PFSK-1 (cell line): Measurements from ENCODE around the gene SS18L1. TPM values are rescaled to one million over a fixed set of nuclear protein-coding genes. Genes with fewer than 3 reads are reported as not detected.

Source experiments
- FOXP2 ChIP-seq: optimal IDR thresholded peaks from 2 replicates; pipeline ENCODE3; 2011; ENCODE audit warnings: borderline replicate concordance, control low read depth, inconsistent platforms; ENCODE audit not compliant: insufficient read depth; ENCODE audit errors: extremely low read length, extremely low read depth
- POLR2AphosphoS5 ChIP-seq: IDR thresholded peaks from 2 replicates; pipeline ENCODE4 v1.6.1; 2012; ENCODE audit warnings: low read depth, mild to moderate bottlenecking, control low read depth, low read length, moderate library complexity
- SIN3A ChIP-seq: IDR thresholded peaks from 2 replicates; pipeline ENCODE4 v1.6.1; 2012; ENCODE audit warnings: mild to moderate bottlenecking, low read length, moderate library complexity, borderline replicate concordance; ENCODE audit not compliant: insufficient read depth
- TAF1 ChIP-seq: IDR thresholded peaks from 2 replicates; pipeline ENCODE4 v1.6.1; 2012; ENCODE audit warnings: low read length, control low read depth, borderline replicate concordance; ENCODE audit not compliant: insufficient read depth
- polyA plus RNA-seq: library from polyadenylated mRNA; unstranded; fragments of >200 nt; gene quantifications from one replicate; pipeline ENCODE4 v1.2.1, GENCODE V29; 2012; ENCODE audit warnings: low read depth, missing spikeins; ENCODE audit not compliant: insufficient read length
- TF ChIP-seq, protein P1 (sequence below), 2 experiments: IDR thresholded peaks; 2 replicates each; pipeline versions ENCODE4 v1.6.1 to v1.8.0; 2011 to 2012; ENCODE audit warnings: low read depth in 2 of 2, low read length in 2 of 2, control low read depth in 1 of 2, inconsistent platforms in 1 of 2, mild to moderate bottlenecking in 1 of 2, moderate library complexity in 1 of 2; ENCODE audit not compliant: insufficient read depth in 1 of 2

The SS18L1 gene
- polyA plus RNA-seq, result 26.9 TPM

GRCh38 chr20:62143081-62143956 is at the start of gene SS18L1, which contains the start of gene PSMA7:
SS18L1 (plus strand) TSS chr20:62143769; CDS start chr20:62143821, 52 bp downstream.
PSMA7 (minus strand) TSS chr20:62143394; CDS start chr20:62143303, 91 bp downstream.
- TF ChIP-seq SIN3A, result peak; percentile 81; the same call in 1 of the 2 replicates
- peak; percentile 51; the same call in 1 of the 2 replicates for TF ChIP-seq TAF1
- TF ChIP-seq, protein P1, sequence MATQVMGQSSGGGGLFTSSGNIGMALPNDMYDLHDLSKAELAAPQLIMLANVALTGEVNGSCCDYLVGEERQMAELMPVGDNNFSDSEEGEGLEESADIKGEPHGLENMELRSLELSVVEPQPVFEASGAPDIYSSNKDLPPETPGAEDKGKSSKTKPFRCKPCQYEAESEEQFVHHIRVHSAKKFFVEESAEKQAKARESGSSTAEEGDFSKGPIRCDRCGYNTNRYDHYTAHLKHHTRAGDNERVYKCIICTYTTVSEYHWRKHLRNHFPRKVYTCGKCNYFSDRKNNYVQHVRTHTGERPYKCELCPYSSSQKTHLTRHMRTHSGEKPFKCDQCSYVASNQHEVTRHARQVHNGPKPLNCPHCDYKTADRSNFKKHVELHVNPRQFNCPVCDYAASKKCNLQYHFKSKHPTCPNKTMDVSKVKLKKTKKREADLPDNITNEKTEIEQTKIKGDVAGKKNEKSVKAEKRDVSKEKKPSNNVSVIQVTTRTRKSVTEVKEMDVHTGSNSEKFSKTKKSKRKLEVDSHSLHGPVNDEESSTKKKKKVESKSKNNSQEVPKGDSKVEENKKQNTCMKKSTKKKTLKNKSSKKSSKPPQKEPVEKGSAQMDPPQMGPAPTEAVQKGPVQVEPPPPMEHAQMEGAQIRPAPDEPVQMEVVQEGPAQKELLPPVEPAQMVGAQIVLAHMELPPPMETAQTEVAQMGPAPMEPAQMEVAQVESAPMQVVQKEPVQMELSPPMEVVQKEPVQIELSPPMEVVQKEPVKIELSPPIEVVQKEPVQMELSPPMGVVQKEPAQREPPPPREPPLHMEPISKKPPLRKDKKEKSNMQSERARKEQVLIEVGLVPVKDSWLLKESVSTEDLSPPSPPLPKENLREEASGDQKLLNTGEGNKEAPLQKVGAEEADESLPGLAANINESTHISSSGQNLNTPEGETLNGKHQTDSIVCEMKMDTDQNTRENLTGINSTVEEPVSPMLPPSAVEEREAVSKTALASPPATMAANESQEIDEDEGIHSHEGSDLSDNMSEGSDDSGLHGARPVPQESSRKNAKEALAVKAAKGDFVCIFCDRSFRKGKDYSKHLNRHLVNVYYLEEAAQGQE (IDR thresholded peaks at IDR 0.05; ENCODE audit: insufficient read depth in 1 of 2, low read depth in 2 of 2, low read length in 2 of 2), result no peak; a peak in 1 of 4 replicates
- TF ChIP-seq POLR2AphosphoS5, result peak; percentile 55
- peak; percentile 94 for TF ChIP-seq FOXP2

- TF ChIP-seq POLR2AphosphoS5, result no peak
- TF ChIP-seq TAF1, result no peak
- TF ChIP-seq, protein P1 (IDR thresholded peaks at IDR 0.05; ENCODE audit: insufficient read depth in 1 of 2, low read depth in 2 of 2, low read length in 2 of 2), result no peak
- no peak for TF ChIP-seq FOXP2
- no peak for TF ChIP-seq SIN3A
Observed at GRCh38 chr20:62096421-62097380, 46.9 kb upstream of the SS18L1 start.

DNA sequence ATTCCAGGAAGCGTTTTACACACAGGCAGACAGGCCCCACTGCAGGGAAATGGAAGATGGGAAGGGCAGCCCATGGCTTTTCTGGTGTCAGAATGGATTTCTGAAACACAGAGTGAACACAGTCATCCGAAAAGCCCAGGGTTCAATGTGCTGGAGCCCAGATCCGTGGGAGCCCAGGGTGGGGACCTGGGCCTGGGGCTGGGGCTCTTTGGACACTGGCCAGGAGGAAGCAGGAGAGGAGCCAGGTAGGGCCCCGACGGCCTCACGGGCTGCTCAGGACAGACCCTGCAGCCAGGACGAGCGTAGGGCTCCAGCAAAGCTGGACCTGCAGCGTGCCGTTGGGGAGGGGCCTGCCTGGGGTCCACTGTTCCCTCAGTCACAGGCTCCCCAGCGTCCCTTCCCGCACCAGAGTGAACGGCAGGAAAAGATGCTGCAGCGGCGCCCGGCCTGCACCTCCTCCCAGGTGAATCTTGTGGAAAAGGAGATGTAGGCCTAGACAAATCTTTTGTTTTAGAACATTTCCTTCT is 45.6 kb upstream of the SS18L1 start:
- no peak for TF ChIP-seq FOXP2
- TF ChIP-seq SIN3A, result no peak
- no peak for TF ChIP-seq TAF1
- TF ChIP-seq, protein P1 (IDR thresholded peaks at IDR 0.05; ENCODE audit: insufficient read depth in 1 of 2, low read depth in 2 of 2, low read length in 2 of 2), result no peak
- TF ChIP-seq POLR2AphosphoS5, result no peak

- TF ChIP-seq POLR2AphosphoS5 (no peak), FOXP2 (no peak), TAF1 (no peak), SIN3A (no peak)
- TF ChIP-seq, protein P1 (IDR thresholded peaks at IDR 0.05; ENCODE audit: insufficient read depth in 1 of 2, low read depth in 2 of 2, low read length in 2 of 2), result no peak
Observed at GRCh38 chr20:62101078-62101477, 42.5 kb upstream of the SS18L1 start.
